ENCODE measurements around the gene LRTM2. TPM values are rescaled to one million over a fixed set of nuclear protein-coding genes. Genes with fewer than 3 reads are reported as not detected.

The LRTM2 gene
- total RNA-seq, 1 experiment from 2014 or later, result not detected

GRCh38 chr12:1800401-1801302, 19.7 kb upstream of the LRTM2 start:
- H3K9me3 Mint-ChIP-seq (ENCODE audit: unreplicated experiment), result no peaks in the 10 kb centered on the region
- peak; percentile 62 to 70 for DNase-seq
- Histone ChIP-seq H3K4me1 (peaks cover 12% of the 10 kb centered on the region; the same call in 1 of the 2 replicates), H3K36me3 (ENCODE audit: control insufficient read depth, insufficient read depth, low read length) (no peaks in the 10 kb centered on the region), H3K27me3 (replicated peaks; ENCODE audit: control insufficient read depth, insufficient read depth, low read length) (no peaks in the 10 kb centered on the region), H3K4me3 (ENCODE audit: low read depth, low read length) (no peak overlapping the region), H3K9me3 (no peaks in the 10 kb centered on the region)
- no peak overlapping the region for H3K4me3 Mint-ChIP-seq (ENCODE audit: unreplicated experiment)
- CTCF ChIA-PET, result interaction anchor here (0.6 to 3.0 kb wide), 6 partner anchors 113 to 158 kb away, joined by 3 to 18 read pairs (median 4); no protein-coding TSS in a partner anchor
- TF ChIP-seq, protein P1, sequence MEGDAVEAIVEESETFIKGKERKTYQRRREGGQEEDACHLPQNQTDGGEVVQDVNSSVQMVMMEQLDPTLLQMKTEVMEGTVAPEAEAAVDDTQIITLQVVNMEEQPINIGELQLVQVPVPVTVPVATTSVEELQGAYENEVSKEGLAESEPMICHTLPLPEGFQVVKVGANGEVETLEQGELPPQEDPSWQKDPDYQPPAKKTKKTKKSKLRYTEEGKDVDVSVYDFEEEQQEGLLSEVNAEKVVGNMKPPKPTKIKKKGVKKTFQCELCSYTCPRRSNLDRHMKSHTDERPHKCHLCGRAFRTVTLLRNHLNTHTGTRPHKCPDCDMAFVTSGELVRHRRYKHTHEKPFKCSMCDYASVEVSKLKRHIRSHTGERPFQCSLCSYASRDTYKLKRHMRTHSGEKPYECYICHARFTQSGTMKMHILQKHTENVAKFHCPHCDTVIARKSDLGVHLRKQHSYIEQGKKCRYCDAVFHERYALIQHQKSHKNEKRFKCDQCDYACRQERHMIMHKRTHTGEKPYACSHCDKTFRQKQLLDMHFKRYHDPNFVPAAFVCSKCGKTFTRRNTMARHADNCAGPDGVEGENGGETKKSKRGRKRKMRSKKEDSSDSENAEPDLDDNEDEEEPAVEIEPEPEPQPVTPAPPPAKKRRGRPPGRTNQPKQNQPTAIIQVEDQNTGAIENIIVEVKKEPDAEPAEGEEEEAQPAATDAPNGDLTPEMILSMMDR (IDR thresholded peaks at IDR 0.05; ENCODE audit: insufficient read depth in 1 of 2, low read depth in 1 of 2, low read length in 1 of 2, severe bottlenecking in 1 of 2, unreplicated experiment in 1 of 2), result peak; percentile 46 to 73
- H3K4me1 Mint-ChIP-seq (ENCODE audit: low read depth, unreplicated experiment), result peaks cover 14% of the 10 kb centered on the region
- POLR2A ChIA-PET, result interaction anchor here (0.6 to 0.7 kb wide), 2 partner anchors 62 to 140 kb away, joined by 3 read pairs; no protein-coding TSS in a partner anchor
- intact Hi-C loops (cut with micrococcal nuclease; ENCODE audit: unreplicated experiment), result loop anchor here (1.0 kb wide), 1 partner anchor 140 kb away; no protein-coding TSS in a partner anchor
- H3K36me3 Mint-ChIP-seq (ENCODE audit: insufficient read depth, unreplicated experiment), result peaks cover 7% of the 10 kb centered on the region
- no TSS peak for BruUV-seq (replicated peaks)
- H3K27ac Mint-ChIP-seq (ENCODE audit: unreplicated experiment), result no peak overlapping the region
- H3K27me3 Mint-ChIP-seq (ENCODE audit: insufficient read depth, unreplicated experiment), result no peaks in the 10 kb centered on the region

DNA sequence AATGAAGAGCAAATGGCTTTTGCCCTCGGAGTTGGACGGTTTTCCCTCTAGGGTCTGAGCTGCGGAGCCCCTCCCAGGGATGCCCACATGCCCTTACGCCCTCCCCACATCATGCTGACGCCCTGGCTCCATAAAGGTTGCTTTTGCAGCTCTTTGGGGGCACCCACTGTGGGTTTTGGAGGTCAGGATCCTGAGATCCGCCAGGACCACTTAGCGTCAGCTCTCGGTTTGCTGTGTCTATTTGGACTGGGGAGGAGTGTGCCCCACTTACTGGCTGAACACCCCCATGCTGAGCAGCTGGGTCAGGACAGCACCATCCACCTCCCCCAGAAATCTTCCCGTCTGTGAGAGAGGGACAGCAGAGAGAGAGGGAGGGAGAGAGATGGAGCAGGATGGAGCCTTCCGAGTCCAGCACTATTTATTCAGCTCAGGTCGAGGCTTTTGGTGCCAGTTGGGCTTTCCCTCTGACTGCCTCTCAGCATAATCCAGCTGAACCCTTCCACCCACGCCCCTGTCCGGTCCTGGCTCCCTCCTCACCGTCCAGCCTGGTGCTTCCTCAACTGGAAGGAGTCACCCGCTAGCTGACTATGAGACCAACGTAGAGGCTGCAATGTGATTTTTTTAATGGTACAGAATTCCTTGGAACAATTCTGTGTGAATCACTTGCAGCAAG, 18.9 kb upstream of the LRTM2 start:
- TF ChIP-seq, protein P1 (IDR thresholded peaks at IDR 0.05; ENCODE audit: insufficient read depth in 1 of 2, low read depth in 1 of 2, low read length in 1 of 2, severe bottlenecking in 1 of 2, unreplicated experiment in 1 of 2), result no peak
- intact Hi-C loops (cut with micrococcal nuclease; ENCODE audit: unreplicated experiment), result no loop called here
- Mint-ChIP-seq H3K4me1 (ENCODE audit: low read depth, unreplicated experiment) (peaks cover 8% of the 10 kb centered on the region), H3K27ac (ENCODE audit: unreplicated experiment) (no peak overlapping the region), H3K36me3 (ENCODE audit: insufficient read depth, unreplicated experiment) (no peaks in the 10 kb centered on the region), H3K27me3 (ENCODE audit: insufficient read depth, unreplicated experiment) (no peaks in the 10 kb centered on the region), H3K4me3 (ENCODE audit: unreplicated experiment) (no peak overlapping the region), H3K9me3 (ENCODE audit: unreplicated experiment) (no peaks in the 10 kb centered on the region)
- Histone ChIP-seq H3K36me3 (ENCODE audit: control insufficient read depth, insufficient read depth, low read length) (no peaks in the 10 kb centered on the region), H3K4me3 (ENCODE audit: low read depth, low read length) (no peak overlapping the region), H3K27me3 (replicated peaks; ENCODE audit: control insufficient read depth, insufficient read depth, low read length) (no peaks in the 10 kb centered on the region), H3K9me3 (no peaks in the 10 kb centered on the region), H3K4me1 (peaks cover 8% of the 10 kb centered on the region; the same call in 1 of the 2 replicates)
- no TSS peak for BruUV-seq (replicated peaks)
- ChIA-PET CTCF (interaction anchor here (0.6 to 1.6 kb wide), 3 partner anchors 139 to 158 kb away, joined by 3 to 18 read pairs (median 4); no protein-coding TSS in a partner anchor), POLR2A (interaction anchor here (0.6 kb wide), 1 partner anchor 147 kb away, joined by 5 read pairs; no protein-coding TSS in a partner anchor)
- DNase-seq, result peak in 1 of 2 experiments; percentile 27

- BruUV-seq (replicated peaks), result no TSS peak
- no peak overlapping the region for H3K4me3 Mint-ChIP-seq (ENCODE audit: unreplicated experiment)
- H3K27ac Mint-ChIP-seq (ENCODE audit: unreplicated experiment), result no peak overlapping the region
- peaks cover 8% of the 10 kb centered on the region for H3K4me1 Mint-ChIP-seq (ENCODE audit: low read depth, unreplicated experiment)
- DNase-seq, result peak in 1 of 2 experiments; percentile 21
- Histone ChIP-seq H3K9me3 (no peaks in the 10 kb centered on the region), H3K36me3 (ENCODE audit: control insufficient read depth, insufficient read depth, low read length) (no peaks in the 10 kb centered on the region), H3K4me3 (ENCODE audit: low read depth, low read length) (no peak overlapping the region), H3K4me1 (peaks cover 6% of the 10 kb centered on the region; the same call in 1 of the 2 replicates), H3K27me3 (replicated peaks; ENCODE audit: control insufficient read depth, insufficient read depth, low read length) (no peaks in the 10 kb centered on the region)
- intact Hi-C loops (cut with micrococcal nuclease; ENCODE audit: unreplicated experiment), result no loop called here
- no peaks in the 10 kb centered on the region for H3K36me3 Mint-ChIP-seq (ENCODE audit: insufficient read depth, unreplicated experiment)
- H3K27me3 Mint-ChIP-seq (ENCODE audit: insufficient read depth, unreplicated experiment), result no peaks in the 10 kb centered on the region
- H3K9me3 Mint-ChIP-seq (ENCODE audit: unreplicated experiment), result no peaks in the 10 kb centered on the region
- TF ChIP-seq, protein P1 (IDR thresholded peaks at IDR 0.05; ENCODE audit: insufficient read depth in 1 of 2, low read depth in 1 of 2, low read length in 1 of 2, severe bottlenecking in 1 of 2, unreplicated experiment in 1 of 2), result no peak
- CTCF ChIA-PET, result interaction anchor here (1.6 kb wide), 1 partner anchor 136 kb away, joined by 5 read pairs; no protein-coding TSS in a partner anchor
- POLR2A ChIA-PET, result no interaction called here
These were observed 16.6 kb upstream of the LRTM2 start for GRCh38 chr12:1803736-1804135.
